Activated naive CD4-positive, alpha-beta T cell (primary cell): ENCODE results near the gene GAN.

Experiments
- DNase-seq, 4 experiments: peaks; one replicate each; lab custom pipeline; 2025; lab: John Stamatoyannopoulos, UW

GAN gene

DNA sequence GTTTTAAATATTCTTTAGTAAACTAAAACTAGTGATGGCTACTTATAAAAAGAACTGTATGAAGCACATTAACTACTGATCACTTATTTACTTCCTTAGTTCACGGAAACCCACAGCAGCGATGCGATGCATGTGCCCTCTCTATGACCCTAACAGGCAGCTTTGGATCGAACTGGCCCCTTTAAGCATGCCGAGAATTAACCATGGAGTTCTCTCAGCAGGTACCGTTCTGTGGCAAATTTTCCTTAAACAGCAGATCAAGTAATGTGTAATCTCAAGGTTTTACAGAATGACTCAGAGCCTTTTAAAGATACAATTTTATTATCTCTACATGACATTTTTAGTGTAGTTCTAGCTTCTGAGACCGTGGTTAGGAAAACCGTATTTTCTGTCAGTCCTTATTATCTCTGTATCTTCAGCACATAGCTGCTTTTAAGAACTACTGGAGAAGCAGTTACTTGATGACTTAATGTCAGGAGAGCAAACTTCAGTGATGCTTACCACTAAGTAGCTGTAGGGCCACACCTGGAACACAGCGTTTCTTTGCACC lies 43.0 kb downstream of the GAN start:
- DNase-seq: no peak

DNA sequence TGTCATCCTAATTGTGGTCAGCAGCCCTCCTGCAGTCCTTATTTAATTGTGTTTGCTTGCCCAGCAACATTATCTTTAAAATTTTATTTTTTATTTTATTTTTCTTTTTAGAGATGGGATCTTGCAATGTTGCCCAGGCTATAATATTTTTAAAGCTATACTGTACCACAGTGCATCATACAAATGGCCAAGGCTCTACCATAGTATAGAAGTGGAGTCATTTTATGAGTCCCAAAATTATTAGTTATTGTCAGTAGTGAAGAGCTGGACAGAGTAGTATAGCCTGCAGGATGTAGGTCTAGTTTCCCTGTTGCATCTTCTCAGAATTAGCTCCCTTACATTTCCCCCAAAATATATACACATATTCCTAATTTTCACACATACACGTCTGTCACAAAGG lies 44.1 kb downstream of the GAN start:
- no peak for DNase-seq

DNA sequence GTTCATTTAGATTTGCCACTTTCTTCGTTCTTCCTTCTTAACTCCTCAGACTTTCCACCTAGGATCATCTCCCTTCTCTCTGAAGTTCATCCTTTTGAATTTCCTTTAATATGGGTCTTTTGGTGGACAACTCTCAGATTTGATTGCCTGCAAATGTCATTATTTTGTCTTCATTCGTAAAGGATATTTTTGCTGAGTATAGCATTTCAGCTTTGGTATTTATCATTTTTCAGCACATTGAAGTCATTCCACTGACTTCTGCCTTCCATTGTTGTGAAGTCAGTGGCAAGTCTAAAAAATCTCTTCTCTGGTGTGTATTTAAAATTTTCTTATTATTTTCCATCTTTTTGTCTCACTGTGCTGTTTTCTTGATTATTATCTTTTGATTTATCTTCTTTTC lies 45.4 kb downstream of the GAN start:
- DNase-seq: no peak

- no peak for DNase-seq
Observed at GRCh38 chr16:81365731-81366130, 51.0 kb downstream of the GAN start.

DNA sequence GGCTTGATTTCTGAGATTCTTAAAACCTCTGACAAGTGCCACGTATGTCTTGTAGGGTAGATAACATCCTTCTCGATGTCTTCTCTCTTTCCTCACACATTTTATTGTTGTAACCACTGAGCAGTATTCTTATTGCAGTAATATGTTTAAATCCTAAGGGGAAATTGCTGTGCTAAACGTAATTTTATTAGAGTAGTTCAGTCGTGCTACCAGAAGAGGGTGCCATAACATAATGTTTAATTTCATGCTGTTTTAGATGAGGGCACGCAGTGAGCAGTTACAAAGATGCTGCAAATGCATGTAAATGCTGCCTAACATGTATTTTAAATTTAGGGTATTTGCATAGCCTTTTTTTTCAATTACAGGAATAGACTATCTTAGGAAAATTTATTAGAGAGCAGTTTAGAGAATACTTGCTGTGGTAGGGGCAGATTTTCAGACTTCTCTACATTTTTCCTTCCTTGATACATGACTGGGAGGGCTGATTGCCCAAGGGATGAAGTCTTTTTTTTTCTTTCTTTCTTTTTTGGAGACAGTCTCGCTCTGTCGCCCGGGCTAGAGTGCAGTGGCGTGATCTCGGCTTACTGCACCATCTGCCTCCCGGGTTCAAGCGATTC lies 51.7 kb downstream of the GAN start:
- no peak for DNase-seq

GRCh38 chr16:81367821-81368220 lies 53.1 kb downstream of the GAN start:
- no peak for DNase-seq

DNA sequence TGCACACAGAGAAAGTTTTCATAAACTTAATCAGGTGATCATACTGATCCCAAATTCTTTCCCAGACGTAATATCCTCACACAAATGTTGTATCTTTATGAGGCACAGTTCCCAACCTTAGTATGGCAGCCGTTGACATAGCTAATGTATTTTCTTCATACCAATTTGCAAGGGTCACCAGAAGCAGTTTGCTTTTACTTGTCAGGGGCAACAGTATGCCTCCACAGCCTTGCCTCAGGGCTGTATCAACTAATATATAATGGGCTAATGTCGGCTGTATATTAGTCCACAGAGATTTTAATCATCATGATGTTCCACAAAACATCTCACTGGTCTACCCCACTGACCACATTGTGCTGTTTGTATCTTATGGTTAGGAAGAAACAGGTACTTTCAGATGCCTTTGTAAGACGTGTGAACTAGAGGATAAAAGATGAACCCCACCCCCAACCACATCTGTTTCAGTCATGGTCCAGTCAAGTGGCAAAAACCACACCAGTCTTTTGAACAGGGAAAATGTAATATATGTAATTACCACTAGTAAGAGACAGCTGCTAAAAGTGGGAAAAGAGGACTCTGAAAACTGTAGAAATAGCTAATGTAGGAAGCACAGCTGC lies 55.2 kb downstream of the GAN start:
- DNase-seq: no peak

DNA sequence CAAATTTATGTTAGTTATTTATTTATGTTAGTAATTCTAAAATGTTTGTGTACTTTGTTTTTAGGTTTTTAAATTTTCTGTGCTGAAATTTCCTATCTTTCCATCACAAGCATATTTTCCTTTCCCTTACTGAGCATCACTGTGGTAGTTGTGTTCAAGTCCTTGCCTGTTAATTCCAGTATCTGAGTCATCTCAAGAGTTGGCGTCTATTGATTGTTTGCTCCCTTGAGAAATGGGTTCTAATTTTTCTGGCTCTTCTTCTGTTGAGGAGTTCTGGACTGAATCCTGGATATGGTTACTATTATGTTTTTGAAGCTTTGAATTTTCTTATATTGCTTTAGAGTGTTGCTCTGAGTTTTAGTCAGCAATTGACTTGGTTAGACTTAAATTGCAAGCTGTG lies 56.3 kb downstream of the GAN start:
- no peak for DNase-seq

DNA sequence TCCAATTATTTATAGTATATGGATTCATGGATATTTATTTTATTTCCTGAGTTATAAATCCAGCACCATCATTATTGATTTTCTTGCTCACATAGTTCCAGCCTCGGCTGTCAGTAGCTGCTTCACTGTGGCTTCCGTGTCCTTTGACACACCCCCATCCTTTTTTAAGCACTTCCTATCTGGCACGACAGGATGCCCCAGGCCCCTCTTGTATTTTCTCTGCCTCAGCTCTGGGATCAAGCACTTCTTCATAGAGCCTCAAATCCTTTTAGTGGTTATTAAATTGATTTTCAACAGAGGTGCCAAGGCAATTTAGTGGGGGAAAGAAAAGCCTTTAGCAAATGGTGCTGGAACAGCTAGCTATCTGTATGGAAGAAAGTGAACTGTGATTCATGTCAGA lies 59.8 kb downstream of the GAN start:
- DNase-seq: no peak

- DNase-seq: no peak
Observed at GRCh38 chr16:81376880-81377279, 62.1 kb downstream of the GAN start.

DNA sequence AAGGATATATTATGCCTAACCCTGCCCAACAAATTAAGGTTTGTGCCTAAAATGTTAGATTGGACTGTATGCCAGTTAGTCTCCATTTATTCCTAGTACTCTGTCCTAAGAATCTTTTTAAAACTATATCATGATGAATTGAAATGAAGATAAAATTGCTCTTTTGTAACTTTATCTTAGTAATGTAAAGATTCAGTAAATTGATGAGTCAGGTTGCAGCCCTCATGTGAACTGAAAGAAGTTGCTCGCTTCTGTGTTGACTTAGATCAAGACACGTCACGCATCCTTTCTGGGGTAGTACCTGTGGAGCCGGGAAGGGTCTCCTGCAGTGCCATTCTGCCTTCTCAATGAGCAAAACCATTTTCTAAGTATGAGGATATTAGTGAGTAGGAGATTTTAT lies 63.3 kb downstream of the GAN start:
- DNase-seq: no peak

GRCh38 chr16:81380932-81381331 lies 66.2 kb downstream of the GAN start:
- no peak for DNase-seq

DNA sequence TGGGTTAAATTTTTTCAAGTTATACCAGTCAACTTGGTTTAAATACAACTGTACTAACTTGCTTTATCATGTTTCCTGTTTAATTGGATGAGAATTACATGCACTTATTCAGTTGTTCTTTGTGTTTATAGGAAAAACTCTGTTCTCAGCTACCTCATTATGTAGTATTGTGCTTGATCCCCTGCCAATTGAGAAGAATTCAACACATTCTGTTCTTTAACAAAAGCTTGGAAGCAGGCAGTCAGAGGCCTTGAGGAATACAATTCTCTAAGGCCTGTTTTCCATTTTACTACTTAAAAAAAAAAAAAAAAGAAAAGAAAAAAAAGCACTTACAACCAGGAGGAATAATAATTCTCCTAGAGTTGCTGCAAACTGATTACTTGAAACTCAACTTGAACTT lies 69.2 kb downstream of the GAN start:
- DNase-seq: no peak

GRCh38 chr16:81385031-81385756 lies 70.4 kb downstream of the GAN start:
- DNase-seq: no peak

DNA sequence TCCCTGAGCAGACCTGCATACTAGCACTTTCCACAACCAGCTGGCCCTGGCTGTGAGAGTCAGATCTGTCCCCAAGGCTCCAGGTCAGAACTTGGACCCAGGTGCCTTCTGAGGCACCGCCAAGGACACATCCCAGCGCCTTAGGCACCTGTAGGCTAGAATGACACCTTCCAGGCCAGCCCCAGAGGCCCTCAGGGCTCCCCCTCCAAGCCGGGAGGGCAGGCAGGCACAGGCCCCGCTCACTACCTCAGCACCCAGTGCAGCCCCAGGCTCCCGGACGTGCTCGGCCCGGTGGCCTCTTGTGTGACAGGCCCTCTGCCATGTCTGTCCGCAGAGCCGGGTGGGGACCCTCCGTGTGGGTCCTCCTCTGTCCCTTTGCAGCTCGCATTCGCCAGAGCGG lies 73.6 kb downstream of the GAN start:
- DNase-seq: no peak

GRCh38 chr16:81390840-81391239 lies 76.1 kb downstream of the GAN start:
- no peak for DNase-seq

- no peak for DNase-seq
Observed at GRCh38 chr16:81392011-81392410, 77.2 kb downstream of the GAN start.

DNA sequence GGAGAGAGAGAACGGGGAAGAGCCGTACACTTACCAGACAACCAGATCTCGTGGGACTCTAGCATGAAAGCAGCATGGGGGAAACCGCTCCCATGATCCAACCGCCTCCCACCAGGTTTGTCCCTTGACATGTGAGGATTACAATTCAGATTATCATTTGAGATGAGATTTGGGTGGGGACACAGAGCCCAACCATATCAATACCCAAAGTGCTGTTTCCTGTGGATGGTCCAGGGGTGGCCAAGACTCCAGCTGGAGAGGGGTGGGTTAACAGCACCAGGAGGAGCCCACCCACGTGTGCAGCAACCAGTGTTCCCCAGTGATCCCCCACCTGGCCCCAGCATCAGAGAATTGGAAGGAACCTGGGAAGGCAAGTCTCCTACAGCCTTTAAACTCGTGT lies 79.7 kb downstream of the GAN start:
- no peak for DNase-seq

GRCh38 chr16:81394966-81395655 lies 80.3 kb downstream of the GAN start:
- no peak for DNase-seq

- DNase-seq: no peak
Observed at GRCh38 chr16:81397058-81397878, 82.5 kb downstream of the GAN start.

GRCh38 chr16:81397879-81398520 lies 83.2 kb downstream of the GAN start:
- no peak for DNase-seq
